Mesothelial cell of epicardium (in vitro differentiated cells): ENCODE results near the gene STPG2. TPM values are rescaled to one million over a fixed set of nuclear protein-coding genes. Genes with fewer than 3 reads are reported as not detected.

Experiments used
- DNase-seq, 2 experiments: peaks; one replicate each; pipeline ENCODE4 v3.0.0; 2021; ENCODE audit warnings: low spot score in 2 of 2; ENCODE audit not compliant: unreplicated experiment in 2 of 2
- H3K27ac Mint-ChIP-seq: 2 replicates; pipeline ENCODE4 v1.8.0; 2021; ENCODE audit warnings: mixed read lengths
- H3K27me3 Mint-ChIP-seq: 2 replicates; pipeline ENCODE4 v1.8.0; 2021; ENCODE audit warnings: low read depth, mixed read lengths
- H3K36me3 Mint-ChIP-seq: 2 replicates; pipeline ENCODE4 v1.8.0; 2021; ENCODE audit warnings: mixed read lengths
- H3K4me1 Mint-ChIP-seq: 2 replicates; pipeline ENCODE4 v1.8.0; 2021; ENCODE audit warnings: mixed read lengths
- H3K4me3 Mint-ChIP-seq: 2 replicates; pipeline ENCODE4 v1.8.0; 2021; ENCODE audit warnings: mild to moderate bottlenecking, moderate library complexity, mixed read lengths
- H3K9me3 Mint-ChIP-seq: 2 replicates; pipeline ENCODE4 v1.8.0; 2021; ENCODE audit warnings: mixed read lengths
- total RNA-seq: library from RNA; stranded (reverse); gene quantifications from 3 replicates; pipeline ENCODE4 v1.2.1, GENCODE V29; 2021
- TF ChIP-seq, protein P1 (sequence below): fragments of 200-600 bp; sonication (generic); IDR thresholded peaks from one replicate; pipeline ENCODE4 v1.5.0; 2021; ENCODE audit warnings: antibody characterized with exemption; ENCODE audit not compliant: unreplicated experiment

STPG2 gene
- total RNA-seq, 1 donor from 2014 or later = 0.85 TPM

DNA sequence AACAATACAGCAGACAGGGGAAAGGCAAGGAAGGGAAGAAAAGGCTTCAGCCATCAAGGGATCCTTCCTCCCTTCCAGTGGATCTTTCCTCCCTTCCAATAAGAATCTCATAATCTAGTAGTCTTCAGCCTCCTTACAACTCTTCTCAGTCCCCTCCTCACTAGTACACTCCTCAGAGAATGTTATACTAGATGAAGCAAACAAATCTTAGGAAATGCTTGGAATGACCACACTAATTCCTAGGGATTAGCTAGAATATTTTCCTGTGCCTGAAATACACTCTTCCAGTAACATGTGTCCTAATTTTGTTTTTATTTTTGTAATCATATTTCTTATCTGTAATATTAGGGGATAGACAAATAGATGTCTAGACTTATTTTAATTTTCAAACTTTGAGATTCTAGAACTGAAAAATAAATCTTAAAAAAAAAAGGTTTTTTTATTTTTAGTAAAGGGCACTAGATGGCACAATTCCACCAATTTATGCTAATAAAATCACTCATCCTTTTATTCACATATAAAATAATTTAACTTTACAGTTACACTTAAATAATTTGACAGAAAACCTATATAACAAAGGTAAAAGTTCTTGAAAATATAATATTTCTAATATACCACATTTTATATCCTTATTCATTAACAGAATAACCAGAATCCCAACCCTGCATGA lies 7.0 kb upstream of the STPG2 start:
- no peaks in the 10 kb centered on the region for H3K27me3 Mint-ChIP-seq
- peaks cover 7% of the 10 kb centered on the region for H3K4me1 Mint-ChIP-seq
- no peaks in the 10 kb centered on the region for H3K9me3 Mint-ChIP-seq
- no peak for DNase-seq
- H3K36me3 Mint-ChIP-seq = no peaks in the 10 kb centered on the region
- H3K4me3 Mint-ChIP-seq = no peak overlapping the region
- H3K27ac Mint-ChIP-seq = no peak overlapping the region
- TF ChIP-seq, protein P1, sequence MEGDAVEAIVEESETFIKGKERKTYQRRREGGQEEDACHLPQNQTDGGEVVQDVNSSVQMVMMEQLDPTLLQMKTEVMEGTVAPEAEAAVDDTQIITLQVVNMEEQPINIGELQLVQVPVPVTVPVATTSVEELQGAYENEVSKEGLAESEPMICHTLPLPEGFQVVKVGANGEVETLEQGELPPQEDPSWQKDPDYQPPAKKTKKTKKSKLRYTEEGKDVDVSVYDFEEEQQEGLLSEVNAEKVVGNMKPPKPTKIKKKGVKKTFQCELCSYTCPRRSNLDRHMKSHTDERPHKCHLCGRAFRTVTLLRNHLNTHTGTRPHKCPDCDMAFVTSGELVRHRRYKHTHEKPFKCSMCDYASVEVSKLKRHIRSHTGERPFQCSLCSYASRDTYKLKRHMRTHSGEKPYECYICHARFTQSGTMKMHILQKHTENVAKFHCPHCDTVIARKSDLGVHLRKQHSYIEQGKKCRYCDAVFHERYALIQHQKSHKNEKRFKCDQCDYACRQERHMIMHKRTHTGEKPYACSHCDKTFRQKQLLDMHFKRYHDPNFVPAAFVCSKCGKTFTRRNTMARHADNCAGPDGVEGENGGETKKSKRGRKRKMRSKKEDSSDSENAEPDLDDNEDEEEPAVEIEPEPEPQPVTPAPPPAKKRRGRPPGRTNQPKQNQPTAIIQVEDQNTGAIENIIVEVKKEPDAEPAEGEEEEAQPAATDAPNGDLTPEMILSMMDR = peak; percentile 29

DNA sequence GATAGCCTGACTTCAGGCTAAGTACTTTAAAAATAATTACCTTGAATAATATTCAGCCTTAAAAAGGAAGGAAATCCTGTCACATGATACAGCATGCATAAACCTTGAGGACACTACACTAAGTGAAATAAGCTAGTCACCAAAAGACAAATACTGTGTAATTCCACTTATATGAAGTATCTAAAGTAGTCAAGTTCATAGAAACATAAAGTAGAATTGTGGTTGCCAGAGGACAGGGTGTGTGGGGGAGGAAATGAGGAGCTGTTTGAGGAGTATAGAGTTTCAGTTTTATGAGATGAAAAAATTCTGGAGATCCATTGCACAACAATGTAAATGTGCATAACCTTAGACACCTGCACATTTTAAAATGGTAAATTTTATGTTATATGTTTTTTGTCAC lies 5.6 kb upstream of the STPG2 start:
- Mint-ChIP-seq H3K4me1 (peaks cover 7% of the 10 kb centered on the region), H3K9me3 (no peaks in the 10 kb centered on the region), H3K27me3 (no peaks in the 10 kb centered on the region), H3K4me3 (no peak overlapping the region), H3K36me3 (no peaks in the 10 kb centered on the region), H3K27ac (no peak overlapping the region)
- TF ChIP-seq, protein P1 = no peak
- DNase-seq = no peak

- Mint-ChIP-seq H3K36me3 (peaks cover 2% of the 10 kb centered on the region), H3K9me3 (peaks cover 34% of the 10 kb centered on the region), H3K4me1 (no peaks in the 10 kb centered on the region), H3K4me3 (no peak overlapping the region), H3K27me3 (no peaks in the 10 kb centered on the region), H3K27ac (no peak overlapping the region)
- DNase-seq = no peak
- TF ChIP-seq, protein P1 = no peak
Observed at GRCh38 chr4:98126141-98126540, 17.1 kb downstream of the STPG2 start.

GRCh38 chr4:98125585-98125984 lies 17.7 kb downstream of the STPG2 start:
- no peak overlapping the region for H3K27ac Mint-ChIP-seq
- no peak for DNase-seq
- TF ChIP-seq, protein P1 = no peak
- peaks cover 3% of the 10 kb centered on the region for H3K36me3 Mint-ChIP-seq
- no peaks in the 10 kb centered on the region for H3K4me1 Mint-ChIP-seq
- H3K27me3 Mint-ChIP-seq = no peaks in the 10 kb centered on the region
- no peak overlapping the region for H3K4me3 Mint-ChIP-seq
- peaks cover 40% of the 10 kb centered on the region for H3K9me3 Mint-ChIP-seq

- Mint-ChIP-seq H3K27ac (no peak overlapping the region), H3K27me3 (no peaks in the 10 kb centered on the region), H3K36me3 (peaks cover 2% of the 10 kb centered on the region), H3K4me1 (no peaks in the 10 kb centered on the region), H3K4me3 (no peak overlapping the region), H3K9me3 (peaks cover 37% of the 10 kb centered on the region)
- TF ChIP-seq, protein P1 = no peak
- no peak for DNase-seq
Observed at GRCh38 chr4:98117363-98117762, 25.9 kb downstream of the STPG2 start.
